Spleen (tissue), 11 donors: ENCODE results near the gene PCSK9. TPM values are rescaled to one million over a fixed set of nuclear protein-coding genes. Genes with fewer than 3 reads are reported as not detected.

Experiments
- DNase-seq: peaks from one replicate; pipeline ENCODE4 v3.0.0-alpha.2; 2020
- H3K27ac ChIP-seq, 8 donors: fragments of 200-600 bp; sonication (generic) in 7 of 8; 1 replicate in 4 of 8; 2 replicates in 4 of 8; pipeline versions ENCODE4 v1.5.0 to v1.8.0; 2016 to 2021; ENCODE audit warnings: inconsistent platforms in 4 of 8, mild to moderate bottlenecking in 4 of 8, moderate library complexity in 1 of 8
- H3K27me3 ChIP-seq, 7 donors: fragments of 200-600 bp; sonication (generic) in 6 of 7; replicated peaks in 1 of 7; 1 replicate in 4 of 7; 2 replicates in 3 of 7; pipeline versions ENCODE4 v1.5.0 to v1.8.0; 2016 to 2021; ENCODE audit warnings: inconsistent platforms in 3 of 7, mild to moderate bottlenecking in 1 of 7
- H3K36me3 ChIP-seq, 6 donors: fragments of 200-600 bp; sonication (generic) in 5 of 6; 1 replicate in 4 of 6; 2 replicates in 2 of 6; pipeline versions ENCODE4 v1.5.0 to v1.8.0; 2016 to 2021; ENCODE audit warnings: inconsistent platforms in 2 of 6
- H3K4me1 ChIP-seq, 6 donors: fragments of 200-600 bp; sonication (generic) in 5 of 6; 1 replicate in 3 of 6; 2 replicates in 3 of 6; pipeline versions ENCODE4 v1.5.0 to v1.8.0; 2016 to 2021; ENCODE audit warnings: inconsistent platforms in 3 of 6
- H3K4me3 ChIP-seq, 8 donors: fragments of 200-600 bp; sonication (generic) in 7 of 8; 1 replicate in 4 of 8; 2 replicates in 4 of 8; pipeline versions ENCODE4 v1.5.0 to v1.8.0; 2016 to 2021; ENCODE audit warnings: inconsistent platforms in 4 of 8, mild to moderate bottlenecking in 4 of 8, moderate library complexity in 2 of 8
- H3K9me3 ChIP-seq, 8 donors: fragments of 200-600 bp; sonication (generic) in 7 of 8; 1 replicate in 4 of 8; 2 replicates in 4 of 8; pipeline versions ENCODE4 v1.5.0 to v1.8.0; 2016 to 2021; ENCODE audit warnings: inconsistent platforms in 4 of 8
- CTCF ChIP-seq, 11 experiments: fragments of 200-600 bp in 7 of 11; fragments of 450-650 bp in 4 of 11; sonication (generic) in 4 of 11; IDR thresholded peaks in 8 of 11; conservative IDR thresholded peaks in 3 of 11; 1 replicate in 7 of 11; 2 replicates in 4 of 11; pipeline versions ENCODE4 v1.4.0 to v1.8.0; 2016 to 2021; ENCODE audit warnings: antibody characterized with exemption in 11 of 11, inconsistent platforms in 4 of 11, mild to moderate bottlenecking in 1 of 11
- POLR2A ChIP-seq, 3 donors: fragments of 450-650 bp; IDR thresholded peaks; one replicate each; pipeline ENCODE4 v1.5.1; 2017; ENCODE audit warnings: antibody characterized with exemption in 3 of 3, mild to moderate bottlenecking in 1 of 3
- POLR2AphosphoS5 ChIP-seq, 3 donors: sonication (generic); formaldehyde crosslinking; IDR thresholded peaks; one replicate each; pipeline ENCODE4 v1.5.1; 2017; ENCODE audit warnings: antibody characterized with exemption in 3 of 3
- WGBS, 5 donors: extraction: QIAGEN DNeasy Blood & Tissue Kit in 3 of 5; methylation state at CpG; one replicate each; pipeline versions ENCODE4 v1.1.5 to v1.1.7; 2013 to 2018; 5-methylcytosine and 5-hydroxymethylcytosine counted together
- intact Hi-C: fragments of 100-400 bp; cut with DNase I; formaldehyde crosslinking; loops from one replicate; pipeline ENCODE4 v1.15.0; 2023; ENCODE audit warnings: low total_unique reads
- polyA plus RNA-seq, 3 donors: library from polyadenylated mRNA; stranded (reverse); fragments of 200-250 nt; gene quantifications; one replicate each; pipeline ENCODE4 v1.2.1, GENCODE V29; 2013
- total RNA-seq, 7 donors: library from RNA; depleted of rRNA in 3 of 7; stranded (reverse); fragments of >200 nt in 3 of 7; fragmentation: NEBNext Ultra II Directional in 4 of 7; extraction: Animal tissue kit (Norgen Biotek cat#: 25700) in 4 of 7; gene quantifications; one replicate each; pipeline versions ENCODE4 v1.1.0 to v1.2.1, GENCODE V29; 2016 to 2021
- donor health status: healthy with polysubstance abuse.
- donor health status: DM: no; HTN: no; CAD: no; lungs with moderate emphysema.
- donor health status: DM: no; HTN: no; CAD: no.
- donor health status: Bipolar disorder and iron deficiency.
- donor health status: healthy.
- donor health status: DM: no; HTN: no; CAD: no.
- donor health status: DM: yes; HTN: yes; CAD: no.

Gene PCSK9
- total and polyA plus RNA-seq, 10 donors: 0.03 to 0.85 (median 0.18) TPM; not detected in 3

GRCh38 chr1:55065648-55066047, 26.3 kb downstream of the PCSK9 start:
- no peak for DNase-seq
- no peak overlapping the region for H3K4me3 ChIP-seq
- peaks cover 2 to 93% (median 44%) of the 10 kb centered on the region in 6 donors for H3K36me3 ChIP-seq
- H3K4me1 ChIP-seq: no peaks in the 10 kb centered on the region
- H3K27ac ChIP-seq: no peak overlapping the region
- WGBS, 5 donors: 85 to 94% (median 87%) methylated on average over 4 of the region's 4 CpGs
- no peak for TF ChIP-seq POLR2A (IDR thresholded peaks at IDR 0.05)
- TF ChIP-seq CTCF (IDR thresholded peaks at IDR 0.05 in 8 of 11, conservative IDR thresholded peaks at IDR 0.05 in 3 of 11): no peak
- no peak for TF ChIP-seq POLR2AphosphoS5 (IDR thresholded peaks at IDR 0.05)
- no peaks in the 10 kb centered on the region for H3K9me3 ChIP-seq
- H3K27me3 ChIP-seq: no peaks in the 10 kb centered on the region
- intact Hi-C loops: no loop called here

DNA sequence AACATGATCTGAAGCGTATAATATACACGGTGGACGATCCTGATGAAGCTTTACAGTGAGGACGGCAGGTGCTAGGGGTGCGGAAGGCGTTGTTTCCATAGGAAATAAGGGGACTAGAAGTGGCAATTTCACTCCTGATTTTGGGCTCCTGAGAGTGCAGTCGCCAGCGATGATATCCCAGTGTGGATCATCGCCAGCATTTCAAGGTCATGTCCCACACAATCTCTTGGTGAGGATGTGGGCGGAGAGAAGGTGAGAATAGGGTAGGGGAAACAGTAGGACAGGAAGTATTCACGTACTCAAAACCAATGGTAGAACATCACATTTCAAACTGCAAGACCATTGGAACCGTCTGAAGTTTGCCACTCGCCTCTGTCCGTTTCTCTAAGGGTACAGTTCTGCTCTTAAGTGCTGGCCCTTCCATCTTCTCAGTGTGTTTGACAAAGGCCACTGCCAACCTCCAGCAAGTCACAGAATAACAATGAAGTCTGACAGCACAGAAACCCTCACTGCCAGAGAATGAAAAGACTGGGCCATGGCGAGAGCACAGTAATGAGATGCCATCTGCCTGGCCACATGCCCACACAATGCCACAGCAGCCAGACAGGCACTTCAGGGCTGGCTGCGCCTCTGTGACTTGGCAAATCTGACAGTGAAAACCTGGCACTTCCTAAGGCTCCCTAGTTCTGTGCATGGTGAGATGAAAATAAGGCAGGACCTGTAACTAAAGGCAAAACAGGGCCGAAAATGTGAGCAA, 27.9 kb downstream of the PCSK9 start:
- H3K27me3 ChIP-seq: no peaks in the 10 kb centered on the region
- TF ChIP-seq POLR2A (IDR thresholded peaks at IDR 0.05) (no peak), CTCF (IDR thresholded peaks at IDR 0.05 in 8 of 11, conservative IDR thresholded peaks at IDR 0.05 in 3 of 11) (no peak), POLR2AphosphoS5 (IDR thresholded peaks at IDR 0.05) (peak in 1 of 3 donors; percentile 25)
- H3K9me3 ChIP-seq: no peaks in the 10 kb centered on the region
- H3K36me3 ChIP-seq: peaks cover 2 to 94% (median 60%) of the 10 kb centered on the region in 6 donors
- H3K27ac ChIP-seq: no peak overlapping the region
- intact Hi-C loops: no loop called here
- DNase-seq: peak; percentile 32
- no peak overlapping the region for H3K4me3 ChIP-seq
- WGBS, 5 donors: 81 to 88% (median 87%) methylated on average over 17 of the region's 17 CpGs
- H3K4me1 ChIP-seq: no peaks in the 10 kb centered on the region

GRCh38 chr1:55067914-55068313, 28.6 kb downstream of the PCSK9 start:
- no peak for DNase-seq
- no peak for TF ChIP-seq POLR2A (IDR thresholded peaks at IDR 0.05)
- TF ChIP-seq CTCF (IDR thresholded peaks at IDR 0.05 in 8 of 11, conservative IDR thresholded peaks at IDR 0.05 in 3 of 11): no peak
- no peak for TF ChIP-seq POLR2AphosphoS5 (IDR thresholded peaks at IDR 0.05)
- peaks cover 2 to 100% (median 67%) of the 10 kb centered on the region in 6 donors for H3K36me3 ChIP-seq
- H3K27ac ChIP-seq: no peak overlapping the region
- H3K4me3 ChIP-seq: no peak overlapping the region
- intact Hi-C loops: no loop called here
- no peaks in the 10 kb centered on the region for H3K27me3 ChIP-seq
- H3K9me3 ChIP-seq: no peaks in the 10 kb centered on the region
- no peaks in the 10 kb centered on the region for H3K4me1 ChIP-seq
- WGBS, 5 donors: 81 to 88% (median 84%) methylated on average over 1 of the region's 1 CpG

- WGBS, 5 donors: 96 to 99% (median 97%) methylated on average over 9 of the region's 9 CpGs
Measured at GRCh38 chr1:55068638-55069037, 29.3 kb downstream of the PCSK9 start.

More at GRCh38 chr1:55068638-55069037, 29.3 kb downstream of the PCSK9 start:
- H3K27ac ChIP-seq: no peak overlapping the region
- no peaks in the 10 kb centered on the region for H3K27me3 ChIP-seq
- H3K4me3 ChIP-seq: no peak overlapping the region
- TF ChIP-seq POLR2AphosphoS5 (IDR thresholded peaks at IDR 0.05) (no peak), CTCF (IDR thresholded peaks at IDR 0.05 in 8 of 11, conservative IDR thresholded peaks at IDR 0.05 in 3 of 11) (no peak), POLR2A (IDR thresholded peaks at IDR 0.05) (no peak)
- peaks cover 2 to 100% (median 74%) of the 10 kb centered on the region in 6 donors for H3K36me3 ChIP-seq
- H3K4me1 ChIP-seq: no peaks in the 10 kb centered on the region
- intact Hi-C loops: no loop called here
- no peak for DNase-seq
- no peaks in the 10 kb centered on the region for H3K9me3 ChIP-seq
